Sigmoid colon (tissue), 7 donors: ENCODE data around the gene MSH2. TPM values are rescaled to one million over a fixed set of nuclear protein-coding genes. Genes with fewer than 3 reads are reported as not detected.
A peak's percentile ranks its signal among the peaks of the same experiment; 100 is the strongest.

ENCODE experiments used
- DNase-seq: peaks from one replicate; pipeline ENCODE4 v3.0.0-alpha.2; 2019
- H3K27ac ChIP-seq, 4 donors: fragments of 200-600 bp; sonication (generic); one replicate each; pipeline ENCODE4 v1.5.1; 2016 to 2019; ENCODE audit warnings: mild to moderate bottlenecking in 1 of 4
- H3K27me3 ChIP-seq, 3 donors: fragments of 200-600 bp; sonication (generic); one replicate each; pipeline ENCODE4 v1.5.1; 2019; ENCODE audit warnings: mild to moderate bottlenecking in 1 of 3
- H3K36me3 ChIP-seq, 4 donors: fragments of 200-600 bp; sonication (generic); one replicate each; pipeline ENCODE4 v1.5.1; 2016 to 2019
- H3K4me1 ChIP-seq, 4 donors: fragments of 200-600 bp; sonication (generic); one replicate each; pipeline ENCODE4 v1.5.1; 2017 to 2019
- H3K4me3 ChIP-seq, 4 donors: fragments of 200-600 bp; sonication (generic); one replicate each; pipeline ENCODE4 v1.5.1; 2017 to 2019; ENCODE audit warnings: mild to moderate bottlenecking in 2 of 4, moderate library complexity in 1 of 4
- H3K9me3 ChIP-seq, 4 donors: fragments of 200-600 bp in 3 of 4; sonication (generic) in 3 of 4; one replicate each; pipeline versions ENCODE4 v1.5.1 to v1.6.1; 2013 to 2019
- EP300 ChIP-seq, 4 donors: sonication (generic); formaldehyde crosslinking; IDR thresholded peaks; one replicate each; pipeline ENCODE4 v1.6.1; 2017; ENCODE audit warnings: antibody characterized with exemption in 4 of 4
- POLR2A ChIP-seq, 2 donors: fragments of 450-650 bp; IDR thresholded peaks; one replicate each; pipeline ENCODE4 v1.6.1; 2016; ENCODE audit warnings: antibody characterized with exemption in 2 of 2, mild to moderate bottlenecking in 2 of 2, moderate library complexity in 2 of 2
- POLR2AphosphoS5 ChIP-seq, 4 donors: sonication (generic); formaldehyde crosslinking; IDR thresholded peaks; one replicate each; pipeline ENCODE4 v1.6.1; 2017; ENCODE audit warnings: antibody characterized with exemption in 4 of 4
- WGBS, 2 donors: extraction: QIAGEN DNeasy Blood & Tissue Kit; methylation state at CpG; one replicate each; pipeline ENCODE4 v1.1.7; 2013; 5-methylcytosine and 5-hydroxymethylcytosine counted together
- intact Hi-C: fragments of 100-400 bp; cut with DNase I; formaldehyde crosslinking; loops from one replicate; pipeline ENCODE4 v1.15.1; 2023
- polyA plus RNA-seq, 3 donors: library from polyadenylated mRNA; stranded (reverse); fragments of 200-250 nt; gene quantifications; one replicate each; pipeline ENCODE4 v1.2.3, GENCODE V29; 2013
- total RNA-seq, 4 donors: library from RNA; depleted of rRNA; stranded (reverse); fragments of >200 nt; gene quantifications; one replicate each; pipeline ENCODE4 v1.1.0, GENCODE V29; 2016
- TF ChIP-seq, protein P1 (sequence below), 4 experiments: fragments of 450-650 bp in 3 of 4; fragments of 200-600 bp in 1 of 4; IDR thresholded peaks; one replicate each; pipeline ENCODE4 v1.5.1; 2016 to 2019; ENCODE audit warnings: antibody characterized with exemption in 4 of 4, mild to moderate bottlenecking in 3 of 4, moderate library complexity in 2 of 4
- donor health status: healthy with polysubstance abuse.
- donor health status: Bipolar disorder and iron deficiency.
- donor health status: healthy.

MSH2 gene
- total and polyA plus RNA-seq, 7 donors = 7.2 to 13.9 (median 9.4) TPM

DNA sequence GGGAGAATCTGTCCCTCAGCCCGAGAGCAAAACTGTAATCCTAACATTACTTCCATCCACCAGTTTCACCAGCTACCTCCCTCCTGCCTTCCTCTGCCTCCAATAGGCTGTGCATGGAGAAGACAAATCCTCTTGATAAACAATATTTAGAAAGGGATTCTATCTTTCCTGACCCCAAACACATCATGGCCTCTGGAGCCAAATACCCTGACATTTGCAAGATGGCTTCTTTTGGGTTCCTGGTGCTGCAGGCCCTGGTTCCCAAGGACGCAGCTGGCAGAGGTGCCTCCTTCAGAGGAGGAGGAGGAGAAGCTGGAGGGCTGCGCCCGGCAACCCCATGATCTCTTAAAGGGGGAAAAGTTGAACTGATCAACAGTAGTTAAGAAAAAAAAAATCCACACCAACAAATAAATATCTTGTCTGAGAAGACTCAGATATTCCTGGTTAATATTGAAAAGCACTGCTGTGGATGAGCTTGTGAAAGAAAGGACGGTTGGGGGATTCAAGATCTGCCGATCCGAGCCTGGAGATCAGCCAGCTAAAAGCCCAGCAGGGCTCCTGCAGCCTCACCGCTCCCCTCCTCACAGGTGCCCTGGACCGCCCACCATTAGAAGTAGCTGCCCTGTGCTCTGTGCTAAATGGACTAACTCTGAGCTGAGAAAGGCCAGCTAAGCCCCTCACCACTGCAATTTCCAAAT, 116.8 kb downstream of the MSH2 start:
- Histone ChIP-seq H3K9me3 (no peaks in the 10 kb centered on the region), H3K27ac (no peak overlapping the region), H3K36me3 (no peaks in the 10 kb centered on the region), H3K27me3 (peaks cover 0 to 22% (median 5%) of the 10 kb centered on the region in 3 donors), H3K4me1 (peaks cover 0 to 15% (median 13%) of the 10 kb centered on the region in 4 donors), H3K4me3 (no peak overlapping the region)
- DNase-seq = no peak
- 92 to 93% methylated on average over 9 of the region's 9 CpGs for WGBS, 2 donors
- TF ChIP-seq POLR2AphosphoS5 (IDR thresholded peaks at IDR 0.05) = no peak
- no peak for TF ChIP-seq POLR2A (IDR thresholded peaks at IDR 0.05)
- TF ChIP-seq, protein P1, sequence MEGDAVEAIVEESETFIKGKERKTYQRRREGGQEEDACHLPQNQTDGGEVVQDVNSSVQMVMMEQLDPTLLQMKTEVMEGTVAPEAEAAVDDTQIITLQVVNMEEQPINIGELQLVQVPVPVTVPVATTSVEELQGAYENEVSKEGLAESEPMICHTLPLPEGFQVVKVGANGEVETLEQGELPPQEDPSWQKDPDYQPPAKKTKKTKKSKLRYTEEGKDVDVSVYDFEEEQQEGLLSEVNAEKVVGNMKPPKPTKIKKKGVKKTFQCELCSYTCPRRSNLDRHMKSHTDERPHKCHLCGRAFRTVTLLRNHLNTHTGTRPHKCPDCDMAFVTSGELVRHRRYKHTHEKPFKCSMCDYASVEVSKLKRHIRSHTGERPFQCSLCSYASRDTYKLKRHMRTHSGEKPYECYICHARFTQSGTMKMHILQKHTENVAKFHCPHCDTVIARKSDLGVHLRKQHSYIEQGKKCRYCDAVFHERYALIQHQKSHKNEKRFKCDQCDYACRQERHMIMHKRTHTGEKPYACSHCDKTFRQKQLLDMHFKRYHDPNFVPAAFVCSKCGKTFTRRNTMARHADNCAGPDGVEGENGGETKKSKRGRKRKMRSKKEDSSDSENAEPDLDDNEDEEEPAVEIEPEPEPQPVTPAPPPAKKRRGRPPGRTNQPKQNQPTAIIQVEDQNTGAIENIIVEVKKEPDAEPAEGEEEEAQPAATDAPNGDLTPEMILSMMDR (IDR thresholded peaks at IDR 0.05) = no peak
- no peak for TF ChIP-seq EP300 (IDR thresholded peaks at IDR 0.05)
- intact Hi-C loops = no loop called here

DNA sequence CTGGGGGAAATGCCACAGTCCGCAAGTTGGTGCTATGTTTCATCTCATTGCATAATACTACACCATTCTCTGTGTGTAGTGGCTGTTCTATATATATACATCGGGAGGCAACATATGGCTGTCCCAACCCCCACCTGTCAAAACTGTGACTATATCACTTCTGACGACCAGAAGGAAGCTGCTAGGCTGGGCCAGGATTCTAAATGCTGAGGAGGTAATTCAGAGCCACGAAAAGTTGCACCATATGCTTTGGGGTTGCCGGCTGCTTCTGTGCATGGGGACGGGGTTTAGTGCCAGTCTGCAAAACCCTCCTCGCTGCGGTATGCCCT, 117.3 kb downstream of the MSH2 start:
- DNase-seq = no peak
- H3K4me3 ChIP-seq = peak overlapping the region in 1 of 4 donors; percentile 45
- 53 to 56% methylated on average over 8 of the region's 8 CpGs for WGBS, 2 donors
- intact Hi-C loops = no loop called here
- no peaks in the 10 kb centered on the region for H3K36me3 ChIP-seq
- peaks cover 0 to 15% (median 13%) of the 10 kb centered on the region in 4 donors for H3K4me1 ChIP-seq
- TF ChIP-seq, protein P1 (IDR thresholded peaks at IDR 0.05) = no peak
- TF ChIP-seq POLR2A (IDR thresholded peaks at IDR 0.05) (no peak), EP300 (IDR thresholded peaks at IDR 0.05) (no peak), POLR2AphosphoS5 (IDR thresholded peaks at IDR 0.05) (no peak)
- H3K9me3 ChIP-seq = no peaks in the 10 kb centered on the region
- peaks cover 0 to 22% (median 5%) of the 10 kb centered on the region in 3 donors for H3K27me3 ChIP-seq
- H3K27ac ChIP-seq = no peak overlapping the region

- H3K9me3 ChIP-seq = no peaks in the 10 kb centered on the region
- peak overlapping the region in 3 of 4 donors; percentile 30 to 45 (median 43) for H3K4me3 ChIP-seq
- H3K4me1 ChIP-seq = peaks cover 0 to 15% (median 13%) of the 10 kb centered on the region in 4 donors
- H3K36me3 ChIP-seq = no peaks in the 10 kb centered on the region
- no peak overlapping the region for H3K27ac ChIP-seq
- H3K27me3 ChIP-seq = peaks cover 0 to 22% (median 5%) of the 10 kb centered on the region in 3 donors
- TF ChIP-seq, protein P1 (IDR thresholded peaks at IDR 0.05) = no peak
- TF ChIP-seq POLR2A (IDR thresholded peaks at IDR 0.05) = no peak
- TF ChIP-seq EP300 (IDR thresholded peaks at IDR 0.05) = no peak
- no peak for TF ChIP-seq POLR2AphosphoS5 (IDR thresholded peaks at IDR 0.05)
- DNase-seq = no peak
- 1 to 2% methylated on average over 97 of the region's 97 CpGs for WGBS, 2 donors
- intact Hi-C loops = no loop called here
Observed at GRCh38 chr2:47520825-47521665, 118.1 kb downstream of the MSH2 start.

DNA sequence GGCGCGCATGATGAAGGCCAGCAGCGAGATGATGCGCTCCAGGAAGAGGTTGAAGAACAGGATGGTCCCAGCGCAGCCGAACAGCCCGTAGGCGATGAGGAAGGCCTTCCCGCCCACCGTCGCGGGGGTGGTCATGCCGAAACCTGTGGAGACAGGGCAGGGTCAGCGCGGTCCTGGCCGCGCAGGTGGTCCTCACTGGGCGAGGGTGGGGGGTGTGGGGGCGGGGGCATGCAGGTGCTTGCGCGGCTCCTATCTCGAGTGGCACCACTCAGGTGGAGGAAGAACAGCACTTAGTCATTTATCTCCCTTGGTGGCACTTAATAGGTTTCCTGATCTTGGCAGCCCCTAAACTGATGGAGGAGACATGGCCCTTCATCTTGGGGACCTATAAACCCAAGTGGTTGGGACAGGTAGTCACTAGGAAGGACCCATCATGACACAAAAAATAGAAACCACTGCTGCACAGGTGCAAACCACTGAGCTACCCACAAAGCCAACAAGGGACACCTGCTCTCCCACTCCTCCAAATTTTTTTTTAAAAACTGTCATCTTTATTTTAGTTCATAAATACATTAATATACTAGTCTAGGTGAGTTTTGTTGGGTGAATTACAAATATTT, 118.8 kb downstream of the MSH2 start:
- no peaks in the 10 kb centered on the region for H3K9me3 ChIP-seq
- H3K27ac ChIP-seq = no peak overlapping the region
- peaks cover 0 to 15% (median 13%) of the 10 kb centered on the region in 4 donors for H3K4me1 ChIP-seq
- H3K36me3 ChIP-seq = no peaks in the 10 kb centered on the region
- 23 to 32% methylated on average over 22 of the region's 22 CpGs for WGBS, 2 donors
- H3K27me3 ChIP-seq = peaks cover 0 to 22% (median 5%) of the 10 kb centered on the region in 3 donors
- no peak for TF ChIP-seq POLR2A (IDR thresholded peaks at IDR 0.05)
- TF ChIP-seq, protein P1 (IDR thresholded peaks at IDR 0.05) = no peak
- no peak for TF ChIP-seq EP300 (IDR thresholded peaks at IDR 0.05)
- TF ChIP-seq POLR2AphosphoS5 (IDR thresholded peaks at IDR 0.05) = no peak
- H3K4me3 ChIP-seq = peak overlapping the region in 3 of 4 donors; percentile 30 to 45 (median 43)
- intact Hi-C loops = no loop called here
- DNase-seq = no peak
